ENCODE results near the gene KLF13.
A peak's percentile ranks its signal among the peaks of the same experiment; 100 is the strongest.

KLF13 gene

GRCh38 chr15:31361764-31362515 is 35.3 kb downstream of the KLF13 start:
- TF ChIP-seq, protein P1, sequence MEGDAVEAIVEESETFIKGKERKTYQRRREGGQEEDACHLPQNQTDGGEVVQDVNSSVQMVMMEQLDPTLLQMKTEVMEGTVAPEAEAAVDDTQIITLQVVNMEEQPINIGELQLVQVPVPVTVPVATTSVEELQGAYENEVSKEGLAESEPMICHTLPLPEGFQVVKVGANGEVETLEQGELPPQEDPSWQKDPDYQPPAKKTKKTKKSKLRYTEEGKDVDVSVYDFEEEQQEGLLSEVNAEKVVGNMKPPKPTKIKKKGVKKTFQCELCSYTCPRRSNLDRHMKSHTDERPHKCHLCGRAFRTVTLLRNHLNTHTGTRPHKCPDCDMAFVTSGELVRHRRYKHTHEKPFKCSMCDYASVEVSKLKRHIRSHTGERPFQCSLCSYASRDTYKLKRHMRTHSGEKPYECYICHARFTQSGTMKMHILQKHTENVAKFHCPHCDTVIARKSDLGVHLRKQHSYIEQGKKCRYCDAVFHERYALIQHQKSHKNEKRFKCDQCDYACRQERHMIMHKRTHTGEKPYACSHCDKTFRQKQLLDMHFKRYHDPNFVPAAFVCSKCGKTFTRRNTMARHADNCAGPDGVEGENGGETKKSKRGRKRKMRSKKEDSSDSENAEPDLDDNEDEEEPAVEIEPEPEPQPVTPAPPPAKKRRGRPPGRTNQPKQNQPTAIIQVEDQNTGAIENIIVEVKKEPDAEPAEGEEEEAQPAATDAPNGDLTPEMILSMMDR (IDR thresholded peaks at IDR 0.05; ENCODE audit: control insufficient read depth, extremely low read depth, insufficient read depth) = no peak
- no peak for DNase-seq (ENCODE audit: low read depth)
- H3K4me3 ChIP-seq (ENCODE audit: low read depth, low read length) = no peak overlapping the region

DNA sequence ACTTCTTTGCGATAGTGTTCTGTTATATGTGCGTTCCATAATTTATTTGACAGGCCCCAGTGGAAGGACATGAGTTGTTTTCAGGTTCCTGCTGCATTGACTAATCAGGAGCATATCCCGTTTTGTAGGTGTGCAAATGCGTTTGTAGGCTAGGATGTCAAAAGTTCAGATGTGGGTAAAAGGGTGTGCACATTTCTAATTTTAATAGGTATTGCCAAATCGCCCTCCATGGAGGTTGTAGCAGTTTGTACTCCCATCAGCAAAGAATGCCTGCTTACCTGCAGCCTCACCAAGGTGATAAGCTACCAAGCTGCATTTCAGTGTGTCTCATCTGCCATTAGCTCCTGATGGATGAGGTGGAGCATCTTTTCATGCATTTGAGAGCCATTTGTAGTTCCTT is 36.3 kb downstream of the KLF13 start:
- TF ChIP-seq, protein P1 (IDR thresholded peaks at IDR 0.05; ENCODE audit: control insufficient read depth, extremely low read depth, insufficient read depth) = no peak
- H3K4me3 ChIP-seq (ENCODE audit: low read depth, low read length) = no peak overlapping the region
- DNase-seq (ENCODE audit: low read depth) = no peak

DNA sequence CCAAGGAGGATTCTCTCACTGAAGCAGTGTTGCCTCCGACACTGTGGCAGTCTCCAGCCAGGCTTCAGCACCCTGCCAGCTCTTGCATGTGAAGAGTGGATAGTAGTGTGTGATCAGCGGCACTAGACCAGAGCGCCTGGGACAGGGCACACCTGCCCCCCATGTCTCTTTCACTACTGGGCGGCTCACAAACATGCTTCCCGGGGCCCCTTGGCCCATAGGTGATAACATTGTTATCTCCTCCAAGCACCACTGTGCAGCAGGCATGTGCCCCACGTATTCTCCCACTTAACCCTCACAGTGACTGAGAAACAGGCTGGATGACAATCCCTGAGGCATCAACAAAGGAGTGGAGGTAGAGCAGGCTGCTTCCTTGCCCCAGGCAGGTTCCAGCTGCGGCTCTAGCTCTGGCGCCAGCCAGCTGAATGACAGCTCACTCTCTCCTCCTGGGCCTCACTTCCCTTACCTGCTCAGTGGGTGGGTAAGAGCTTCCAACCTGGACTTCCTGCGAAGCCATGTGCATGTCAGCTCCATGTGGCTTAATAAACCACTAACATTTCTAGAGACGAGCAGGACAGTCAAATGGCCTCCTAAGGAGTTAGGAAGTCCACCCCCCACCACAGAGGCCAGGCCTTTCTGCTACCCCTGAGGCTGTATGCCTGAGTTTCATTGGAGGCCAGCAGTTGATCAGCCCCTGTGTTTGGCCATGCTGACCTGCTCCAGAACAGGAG is 37.8 kb downstream of the KLF13 start:
- TF ChIP-seq, protein P1 (IDR thresholded peaks at IDR 0.05; ENCODE audit: control insufficient read depth, extremely low read depth, insufficient read depth) = no peak
- no peak overlapping the region for H3K4me3 ChIP-seq (ENCODE audit: low read depth, low read length)
- DNase-seq (ENCODE audit: low read depth) = no peak

GRCh38 chr15:31365032-31365654 is 38.5 kb downstream of the KLF13 start:
- TF ChIP-seq, protein P1 (IDR thresholded peaks at IDR 0.05; ENCODE audit: control insufficient read depth, extremely low read depth, insufficient read depth) = no peak
- H3K4me3 ChIP-seq (ENCODE audit: low read depth, low read length) = no peak overlapping the region

GRCh38 chr15:31365655-31366127 is 39.1 kb downstream of the KLF13 start:
- H3K4me3 ChIP-seq (ENCODE audit: low read depth, low read length) = no peak overlapping the region
- DNase-seq (ENCODE audit: low read depth) = peak; percentile 8
- TF ChIP-seq, protein P1 (IDR thresholded peaks at IDR 0.05; ENCODE audit: control insufficient read depth, extremely low read depth, insufficient read depth) = peak; percentile 26

More at GRCh38 chr15:31365032-31365654, 38.5 kb downstream of the KLF13 start:
- no peak for DNase-seq (ENCODE audit: low read depth)

DNA sequence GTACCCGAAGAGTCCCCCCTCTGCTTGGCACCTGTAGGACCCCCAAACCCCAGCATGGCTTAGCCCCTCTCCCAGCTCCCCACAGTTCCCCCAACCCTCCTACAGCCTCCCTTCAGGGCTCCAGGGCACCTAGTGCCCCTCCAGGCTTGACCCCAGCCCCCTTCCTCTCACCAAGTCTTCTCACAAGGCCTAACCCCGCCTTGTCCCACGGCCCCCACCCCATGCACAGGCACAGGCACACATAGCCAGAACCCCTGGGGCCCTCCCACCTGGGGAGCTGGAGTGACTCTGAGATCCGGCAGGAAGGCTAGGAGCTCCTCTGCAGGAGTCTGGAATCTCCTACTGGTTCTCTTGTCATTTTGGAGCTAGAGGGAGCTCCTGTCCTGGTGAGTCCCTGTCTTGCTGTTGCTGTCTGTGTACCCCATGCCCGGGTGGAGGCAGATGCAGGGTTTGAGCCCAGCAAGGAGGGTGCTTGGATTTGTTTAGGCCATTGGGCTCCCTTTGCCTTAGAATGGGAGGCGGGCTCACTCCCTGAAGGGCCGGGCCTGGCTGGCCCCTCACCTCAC is 39.6 kb downstream of the KLF13 start:
- no peak for DNase-seq (ENCODE audit: low read depth)
- TF ChIP-seq, protein P1 (IDR thresholded peaks at IDR 0.05; ENCODE audit: control insufficient read depth, extremely low read depth, insufficient read depth) = no peak
- no peak overlapping the region for H3K4me3 ChIP-seq (ENCODE audit: low read depth, low read length)

Data from LNCaP clone FGC (cell line).